GM21737 (cell line): ENCODE measurements around the gene SRBD1.
A peak's percentile ranks its signal among the peaks of the same experiment; 100 is the strongest.

Source experiments
- ATAC-seq: cut with Tn5 transposase; IDR thresholded peaks from one replicate; pipeline ENCODE4 v1.9.1; 2021; ENCODE audit warnings: mild to moderate bottlenecking, moderate library complexity; ENCODE audit not compliant: unreplicated experiment

The SRBD1 gene

GRCh38 chr2:45554742-45555140 is 56.3 kb downstream of the SRBD1 start:
- no peak for ATAC-seq

DNA sequence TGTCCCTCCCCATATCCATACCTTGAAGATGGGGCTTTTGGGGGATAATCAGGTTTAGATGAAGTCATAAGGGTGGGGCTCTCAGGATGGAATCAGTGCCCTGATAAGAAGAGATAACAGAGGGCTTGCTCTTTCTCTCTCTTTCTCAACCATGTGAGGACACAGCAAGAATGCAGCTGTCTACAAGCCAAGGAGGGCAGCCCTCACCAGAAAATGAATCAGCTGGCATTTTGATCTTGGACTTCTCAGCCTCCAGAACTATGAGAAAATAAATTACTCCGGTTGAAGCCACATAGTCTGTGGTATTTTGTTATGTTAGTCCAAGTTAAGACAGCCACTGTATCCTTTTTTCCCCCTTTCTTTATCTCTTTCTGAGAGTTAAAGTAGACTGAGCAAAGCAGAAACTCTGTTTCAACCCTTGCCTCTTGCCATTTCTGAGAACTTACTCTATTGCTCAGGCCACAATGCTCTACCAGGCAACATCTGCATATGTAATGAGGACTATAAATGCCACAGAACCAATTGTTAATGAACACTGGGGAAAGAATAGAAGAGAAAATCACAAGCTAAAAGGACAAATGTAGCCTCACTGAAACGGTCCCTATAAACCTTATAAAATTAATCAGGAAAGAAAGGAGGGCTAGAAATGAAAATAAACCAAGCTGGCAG is 56.9 kb downstream of the SRBD1 start:
- no peak for ATAC-seq

- no peak for ATAC-seq
Measured at GRCh38 chr2:45551862-45552261, 59.2 kb downstream of the SRBD1 start.

DNA sequence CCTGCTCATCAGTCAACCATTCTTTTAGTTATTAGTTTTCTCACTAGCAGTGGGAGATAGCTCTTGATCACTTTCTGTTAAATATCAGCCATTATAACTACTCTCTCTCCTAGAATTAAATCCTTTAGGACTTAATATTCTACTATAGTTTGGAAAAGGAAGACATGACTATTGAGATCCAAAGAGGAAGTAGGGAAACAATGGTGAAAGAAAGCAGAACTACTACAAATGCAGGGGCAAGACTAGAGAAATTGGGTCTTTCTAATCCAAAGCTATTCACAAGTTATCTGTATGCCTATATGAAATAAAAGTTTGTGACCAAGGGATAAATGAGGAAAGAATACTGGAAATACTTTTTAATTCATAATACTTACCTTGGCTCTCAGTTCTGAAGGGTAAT is 65.1 kb downstream of the SRBD1 start:
- no peak for ATAC-seq

- no peak for ATAC-seq
Measured at GRCh38 chr2:45543257-45543656, 67.8 kb downstream of the SRBD1 start.

GRCh38 chr2:45542013-45542412 is 69.1 kb downstream of the SRBD1 start:
- ATAC-seq: no peak

DNA sequence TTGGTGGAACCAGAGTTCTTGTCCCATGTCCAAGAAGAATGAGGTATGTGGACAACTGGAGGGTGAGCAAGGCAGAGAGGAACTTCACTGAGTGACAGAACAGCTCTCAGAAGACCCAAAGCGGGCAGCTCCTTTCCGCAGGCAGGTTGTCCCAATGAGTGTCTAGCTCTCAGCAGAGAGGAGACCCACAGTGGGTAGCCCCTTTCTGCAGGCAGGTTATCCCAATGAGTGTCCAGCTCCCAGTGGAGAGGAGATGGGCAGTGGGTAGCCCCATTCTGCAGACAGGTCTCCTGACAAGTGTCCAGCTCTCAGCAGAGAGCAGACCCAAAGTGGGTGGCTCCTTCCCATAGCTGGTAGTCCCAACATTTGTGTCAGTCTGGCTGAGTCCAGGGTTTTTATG is 69.6 kb downstream of the SRBD1 start:
- ATAC-seq: no peak

DNA sequence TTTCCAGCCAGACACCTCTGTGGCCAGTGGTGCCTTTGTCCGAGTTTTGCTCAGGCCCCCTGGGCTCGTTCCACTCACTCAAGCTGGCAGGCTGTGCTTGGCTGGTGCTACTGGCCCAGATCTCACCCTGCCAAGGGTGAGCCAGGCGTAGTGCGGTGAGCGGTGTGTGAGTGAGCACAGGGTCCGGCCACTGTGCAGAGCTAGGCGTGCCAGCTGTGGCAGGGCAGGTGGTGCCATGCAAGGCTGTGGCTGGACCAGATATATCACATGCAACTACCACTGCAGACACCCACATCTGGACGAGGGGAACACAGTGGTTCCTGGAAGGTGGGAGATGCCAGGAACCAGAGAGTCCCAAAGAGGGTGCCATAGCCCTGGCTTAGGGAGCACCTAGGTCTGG is 70.1 kb downstream of the SRBD1 start:
- no peak for ATAC-seq

DNA sequence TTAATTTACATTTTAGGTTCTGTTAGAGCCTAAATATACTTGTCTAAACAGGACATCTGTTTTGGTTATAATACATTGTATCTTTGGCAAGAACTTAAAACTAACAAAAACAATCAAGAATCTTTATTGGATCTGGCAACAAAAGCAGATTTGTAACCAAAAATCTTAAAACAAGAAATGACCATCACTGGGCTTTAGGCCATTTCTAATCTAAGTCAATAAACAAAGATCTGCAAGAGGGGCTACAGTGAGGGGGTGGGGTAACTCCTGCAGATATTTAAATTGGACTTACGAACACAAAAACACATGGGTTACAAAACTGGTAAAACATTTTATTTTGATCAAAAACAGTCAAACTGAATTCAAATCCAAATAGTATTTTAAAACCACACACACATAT is 77.3 kb downstream of the SRBD1 start:
- no peak for ATAC-seq

DNA sequence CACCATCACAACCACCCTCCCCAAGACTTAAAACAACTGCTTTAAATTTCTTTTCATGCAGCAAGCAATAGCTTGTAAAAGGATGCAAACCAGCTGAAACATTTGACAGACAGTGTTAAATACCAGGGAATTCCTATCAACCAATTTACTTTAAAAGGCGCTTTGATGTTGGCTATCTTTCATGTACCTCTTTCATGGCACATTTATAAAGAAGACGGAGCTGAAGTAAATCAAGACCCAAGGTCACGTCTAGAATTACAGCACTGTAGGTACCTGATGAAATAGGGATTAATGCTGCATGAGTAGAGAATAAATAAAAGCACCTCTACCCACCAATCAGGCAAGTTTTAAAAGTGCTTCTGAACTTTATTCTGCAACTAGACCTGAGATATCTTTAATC is 78.9 kb downstream of the SRBD1 start:
- ATAC-seq: no peak

DNA sequence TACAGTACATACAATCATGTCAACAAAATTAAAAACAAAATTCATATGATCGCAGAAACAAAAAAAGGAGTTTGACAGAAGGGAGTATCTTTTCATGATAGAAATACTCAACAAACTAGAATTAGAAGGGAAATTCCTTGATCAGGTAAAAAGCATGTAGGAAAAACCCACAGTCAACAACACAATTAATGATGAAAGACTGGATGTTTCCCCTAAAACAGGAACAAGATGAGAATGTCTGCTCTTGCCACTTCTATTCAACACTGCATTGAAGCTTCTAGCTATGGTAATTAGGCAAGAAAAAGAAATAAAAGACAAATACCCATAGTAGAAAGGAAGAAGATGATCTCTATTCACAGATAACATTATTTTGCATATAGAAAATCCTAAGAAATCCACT is 87.1 kb downstream of the SRBD1 start:
- no peak for ATAC-seq

GRCh38 chr2:45518546-45518945 is 92.5 kb downstream of the SRBD1 start:
- no peak for ATAC-seq

DNA sequence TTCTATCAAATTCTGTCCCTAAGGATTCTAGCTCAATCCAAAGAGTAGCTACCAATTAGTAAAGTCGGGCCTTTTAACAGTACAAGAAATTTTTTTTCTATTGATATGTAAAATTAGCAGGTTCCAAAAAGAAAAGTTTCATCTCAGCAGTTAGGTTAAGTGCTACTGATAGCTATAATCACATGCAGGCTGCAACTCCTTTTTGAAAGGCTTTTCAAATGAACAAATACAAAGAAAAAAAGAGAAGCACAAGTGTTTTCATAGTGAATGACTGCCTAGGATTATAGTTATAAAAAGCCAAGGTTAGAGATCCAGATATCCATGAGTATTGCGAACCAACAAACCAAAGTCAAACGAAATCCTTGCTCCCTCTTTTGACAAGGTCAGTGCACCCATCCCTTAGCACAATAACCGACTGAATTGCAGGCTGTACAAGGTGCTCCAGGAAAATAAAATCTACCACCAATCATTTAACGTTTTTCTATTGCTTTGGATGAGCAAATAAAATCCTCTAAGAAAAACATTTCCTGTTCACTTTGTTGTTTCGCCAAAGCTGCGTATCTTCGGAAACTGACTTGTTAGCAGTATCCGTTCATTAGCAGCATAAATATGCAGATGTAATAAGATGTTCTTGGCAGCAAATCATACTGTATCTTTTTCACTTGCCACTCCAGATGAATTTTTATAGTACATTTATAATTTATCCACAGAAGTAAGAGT is 100.2 kb downstream of the SRBD1 start:
- ATAC-seq: no peak

DNA sequence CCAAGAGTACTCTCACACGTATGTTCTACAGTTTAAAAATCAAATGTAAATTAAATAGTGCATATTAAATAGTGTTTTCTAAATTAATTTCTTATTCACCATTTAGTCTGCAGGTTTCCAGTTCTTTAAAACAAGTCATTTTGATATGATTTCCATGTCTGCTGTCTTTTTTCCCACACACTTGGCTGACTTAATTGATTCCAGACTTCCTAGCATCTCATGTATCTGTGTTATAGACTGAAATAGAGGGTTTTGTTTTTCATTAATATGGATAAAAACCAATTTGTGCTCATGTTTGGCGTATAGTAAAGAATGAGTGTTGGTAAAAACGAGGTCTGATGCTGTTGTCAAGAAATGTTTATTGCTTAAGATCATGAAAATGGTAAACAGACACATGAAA is 104.3 kb downstream of the SRBD1 start:
- no peak for ATAC-seq

GRCh38 chr2:45505138-45505537 is 105.9 kb downstream of the SRBD1 start:
- ATAC-seq: no peak

GRCh38 chr2:45498661-45499550 is 112.2 kb downstream of the SRBD1 start:
- ATAC-seq: no peak

GRCh38 chr2:45497355-45497754 is 113.7 kb downstream of the SRBD1 start:
- ATAC-seq: peak; percentile 75

DNA sequence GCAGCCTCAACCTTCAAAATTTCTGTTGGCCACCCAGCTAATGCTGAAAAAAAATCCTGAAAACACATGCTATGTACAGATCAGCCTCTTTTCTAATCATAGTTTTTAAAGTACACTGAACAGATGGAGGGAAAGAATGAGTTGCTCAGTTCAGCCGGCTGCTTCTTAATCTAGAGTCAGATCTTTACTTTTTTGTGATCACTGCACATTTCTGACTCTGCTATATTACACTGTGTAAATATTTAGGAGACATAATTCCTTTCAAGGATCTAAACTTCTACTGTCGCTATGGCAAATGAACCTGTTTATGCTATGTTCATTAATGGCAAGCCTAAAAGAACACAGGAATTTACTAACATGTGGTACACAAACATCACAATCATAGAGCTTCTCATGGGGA is 114.2 kb downstream of the SRBD1 start:
- no peak for ATAC-seq

DNA sequence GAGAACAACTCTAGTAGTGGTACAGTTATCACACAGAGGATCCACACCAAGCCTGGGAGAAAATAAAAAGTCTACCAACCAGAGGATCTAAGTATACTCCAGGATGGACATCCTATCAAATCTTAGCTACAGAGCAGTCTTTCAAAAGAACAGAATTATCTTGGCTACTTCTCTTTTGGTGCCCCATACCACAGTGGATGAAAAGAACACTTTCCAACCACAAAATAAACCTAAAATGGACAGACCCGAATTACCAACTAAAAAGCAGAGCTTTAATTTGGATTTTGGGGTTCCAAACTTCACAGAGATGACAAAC is 116.1 kb downstream of the SRBD1 start:
- no peak for ATAC-seq

DNA sequence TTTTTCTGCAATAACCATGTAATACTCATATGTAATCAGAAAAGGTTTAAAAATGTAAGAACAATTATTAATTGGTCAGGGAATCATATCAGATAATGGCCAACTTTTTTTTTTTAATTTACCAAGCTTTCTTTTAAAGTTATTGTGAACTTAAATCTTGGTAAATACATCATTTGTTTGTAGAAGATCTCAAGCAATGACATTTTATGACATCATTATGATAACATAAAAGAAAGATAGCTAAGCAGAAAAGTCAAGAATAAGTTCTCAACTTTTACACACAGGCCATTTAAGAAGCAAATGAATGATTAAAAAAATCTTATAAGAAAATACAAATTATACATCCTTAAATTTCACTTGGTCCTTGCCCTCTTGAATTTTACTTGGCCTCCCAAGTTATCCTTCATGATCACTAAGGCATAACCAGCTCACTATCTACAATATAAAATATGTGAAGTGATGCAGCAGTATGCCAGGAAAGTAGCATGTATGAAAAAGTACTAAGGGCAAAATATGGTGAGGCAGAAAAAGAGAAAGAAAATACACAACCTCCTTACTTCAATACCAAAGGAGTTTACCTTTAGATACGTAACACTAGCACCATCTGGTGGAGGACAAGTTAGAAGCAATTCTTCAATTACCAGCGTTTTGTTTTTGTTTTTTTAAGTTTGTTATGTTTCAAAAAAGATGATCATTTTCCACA is 116.6 kb downstream of the SRBD1 start:
- ATAC-seq: no peak

GRCh38 chr2:45484965-45485364 is 126.1 kb downstream of the SRBD1 start:
- ATAC-seq: no peak
